ENCODE data around the gene ANKMY1.
A peak's percentile ranks its signal among the peaks of the same experiment; 100 is the strongest.

ANKMY1 gene

DNA sequence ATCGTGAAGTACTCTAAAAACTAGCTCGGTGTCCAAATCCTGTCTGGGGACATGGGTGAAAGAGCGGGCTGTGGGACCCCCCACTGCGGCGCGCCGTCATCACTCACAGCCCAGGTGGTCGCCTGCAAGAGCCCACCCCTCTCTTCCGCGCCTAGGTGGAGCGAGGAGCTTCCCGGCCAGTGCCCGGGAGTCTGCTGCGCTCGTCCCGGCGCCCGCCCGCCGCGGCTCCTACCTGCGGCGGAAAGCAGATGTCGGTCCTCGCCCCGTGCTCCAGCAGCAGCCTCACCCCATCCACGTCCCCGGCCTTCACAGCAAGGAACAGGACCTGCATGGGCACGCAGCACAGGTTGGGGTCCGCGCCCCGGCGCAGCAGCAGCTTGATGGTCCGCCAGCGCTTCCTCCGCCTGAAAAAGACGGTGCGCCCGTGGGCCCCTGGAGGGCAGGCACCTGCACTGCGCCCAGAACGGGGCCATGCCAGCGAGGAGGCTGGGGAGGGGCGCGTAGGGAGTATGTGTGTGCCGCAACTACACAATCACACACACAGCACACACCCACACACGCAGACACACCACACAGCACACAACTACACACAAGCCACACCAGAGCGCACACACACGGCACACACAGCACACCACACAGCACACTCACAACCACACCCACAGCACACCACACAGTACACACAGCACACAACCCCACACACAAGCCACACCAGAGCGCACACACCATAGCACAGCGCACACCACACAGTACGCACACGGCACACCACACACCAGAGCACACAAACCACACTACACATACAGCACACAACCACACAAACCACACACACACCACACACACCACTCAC is 37.4 kb downstream of the ANKMY1 start:
- DNase-seq (ENCODE audit: low spot score): peak; percentile 33

DNA sequence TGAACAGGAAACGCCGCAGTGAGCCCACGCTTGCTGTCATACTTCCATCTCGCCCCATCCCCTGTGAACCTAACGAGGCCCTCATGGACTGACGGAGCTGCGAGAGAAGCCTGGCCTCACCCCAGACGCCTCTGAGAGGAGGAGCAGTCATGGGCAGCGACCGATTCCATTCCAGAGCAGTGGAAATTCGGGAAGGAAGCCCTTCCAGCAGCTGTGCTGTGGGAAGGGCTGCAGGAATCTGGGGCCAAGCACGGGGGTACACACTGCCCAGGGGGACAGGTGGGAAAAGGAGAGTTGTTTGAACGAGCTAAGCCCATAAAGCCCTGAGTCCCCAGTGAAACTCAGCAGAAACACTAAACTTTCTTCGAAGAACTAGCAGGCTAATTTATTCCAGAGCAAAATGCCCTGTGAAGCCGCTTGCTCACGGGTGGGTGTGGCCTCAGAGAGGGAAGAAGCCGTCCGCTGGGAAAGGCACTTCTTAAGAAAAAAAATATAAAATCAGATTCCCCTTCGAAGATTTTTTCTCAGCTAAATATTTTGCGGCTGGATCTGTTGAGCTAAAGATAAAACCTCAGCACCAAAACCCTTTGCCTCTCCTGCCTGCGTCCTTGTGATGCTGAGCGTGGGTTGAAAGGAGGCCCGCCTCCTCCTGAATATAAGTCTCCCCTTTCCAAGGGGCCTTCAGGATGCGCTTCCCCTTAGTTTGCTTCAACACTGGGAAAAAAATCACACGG is 38.2 kb downstream of the ANKMY1 start:
- DNase-seq (ENCODE audit: low spot score): peak; percentile 77

- no peak for DNase-seq (ENCODE audit: low spot score)
These were observed 38.8 kb downstream of the ANKMY1 start for GRCh38 chr2:240518981-240519380.

- DNase-seq (ENCODE audit: low spot score): no peak
These were observed 40.4 kb downstream of the ANKMY1 start for GRCh38 chr2:240517342-240517741.

DNA sequence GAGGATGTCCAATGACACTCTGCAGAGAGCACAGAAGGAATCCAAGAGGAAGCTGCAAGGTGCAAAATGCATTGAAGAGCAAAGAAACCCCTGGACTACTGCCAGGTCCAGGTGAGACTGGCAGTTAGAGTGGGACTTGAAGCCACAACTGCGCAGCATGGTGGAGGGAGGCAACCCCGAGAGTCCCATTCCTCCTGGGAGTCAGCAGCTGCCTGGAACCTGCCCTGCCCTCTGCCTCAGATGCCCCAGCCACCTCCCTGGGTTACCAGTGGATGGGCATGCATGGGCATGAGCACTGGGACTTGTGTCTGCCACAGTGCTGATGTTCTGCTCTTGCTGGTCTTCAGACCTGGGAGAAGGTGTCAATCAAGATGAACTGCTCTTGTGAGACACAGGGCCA is 43.2 kb downstream of the ANKMY1 start:
- no peak for DNase-seq (ENCODE audit: low spot score)

DNA sequence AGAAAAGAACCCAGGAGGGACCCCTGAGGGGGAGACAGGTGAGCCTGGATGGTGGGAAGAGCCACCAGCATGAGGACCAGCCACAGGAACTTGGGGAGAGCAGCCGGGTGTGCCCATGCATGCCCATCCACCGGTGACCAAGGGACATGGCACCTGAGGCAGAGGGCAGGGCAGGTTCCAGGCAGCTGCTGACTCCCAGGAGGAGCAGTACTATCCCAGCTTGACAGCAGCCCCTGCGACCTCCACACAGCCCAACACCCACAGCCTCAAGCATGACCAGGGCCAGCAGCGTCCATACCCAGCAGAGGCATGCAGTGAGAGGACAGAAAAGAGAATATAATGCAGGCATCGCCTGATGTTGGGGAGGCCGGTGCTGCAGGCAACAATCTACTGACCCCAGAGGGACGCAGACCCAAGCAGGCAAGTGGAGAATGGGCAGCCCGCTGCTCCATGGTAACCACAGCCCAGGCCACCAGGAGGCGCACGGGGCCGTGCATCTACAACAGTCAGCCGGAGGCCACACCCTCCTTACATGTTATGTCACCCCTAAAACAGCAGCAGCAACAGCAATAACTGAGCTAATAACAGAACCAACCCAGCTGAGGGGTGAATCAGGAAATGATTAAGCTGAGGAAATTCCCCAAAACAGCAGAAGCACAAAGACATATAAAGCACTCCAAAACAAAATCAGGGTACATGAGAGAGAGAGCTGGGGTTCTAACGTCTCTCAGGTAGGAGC is 44.1 kb downstream of the ANKMY1 start:
- DNase-seq (ENCODE audit: low spot score): peak; percentile 95

DNA sequence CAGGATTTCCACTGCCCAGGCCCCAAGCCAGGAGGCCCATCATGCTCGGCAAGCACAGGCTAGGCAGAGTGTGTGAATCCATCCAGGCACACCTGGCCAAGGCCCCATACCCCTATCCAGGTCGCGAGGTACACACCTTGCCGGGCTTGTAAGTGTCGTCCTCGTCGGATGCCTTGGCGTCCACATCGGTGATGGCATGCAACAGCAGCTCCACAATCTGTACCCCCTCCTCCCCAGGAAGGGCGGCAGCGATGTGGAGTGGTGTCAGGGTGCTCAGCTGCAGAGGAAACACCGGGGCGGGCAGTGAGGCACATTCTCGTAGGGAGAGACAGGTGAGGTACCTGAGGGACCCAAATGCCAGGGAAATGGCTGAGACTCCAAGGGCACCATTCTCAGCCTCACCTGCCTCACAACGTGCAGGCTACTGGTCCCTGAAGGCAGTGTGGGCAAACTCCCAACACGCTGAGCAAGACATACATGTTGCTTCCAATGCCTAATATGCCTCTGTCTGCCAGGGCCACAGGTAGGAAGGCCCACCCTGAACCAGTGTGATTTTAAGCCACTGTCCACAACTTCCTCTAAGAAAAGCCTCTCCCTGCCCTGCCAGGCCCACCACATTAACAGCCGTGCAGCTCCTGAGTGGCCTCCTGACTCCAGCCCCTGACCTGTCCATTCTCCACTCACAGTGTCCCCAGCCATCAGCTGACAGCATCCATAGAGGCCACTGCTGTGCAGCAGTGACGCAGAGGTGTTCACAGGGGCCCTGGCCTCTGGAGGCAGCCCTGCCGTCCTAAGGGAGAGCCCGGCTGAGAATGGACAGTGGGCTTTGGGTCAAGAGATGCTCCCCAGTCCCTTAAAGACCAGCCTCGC is 44.9 kb downstream of the ANKMY1 start:
- DNase-seq (ENCODE audit: low spot score): no peak

GRCh38 chr2:240512109-240512485 is 45.7 kb downstream of the ANKMY1 start:
- no peak for DNase-seq (ENCODE audit: low spot score)

GRCh38 chr2:240511351-240512108 is 46.3 kb downstream of the ANKMY1 start:
- DNase-seq (ENCODE audit: low spot score): no peak

DNA sequence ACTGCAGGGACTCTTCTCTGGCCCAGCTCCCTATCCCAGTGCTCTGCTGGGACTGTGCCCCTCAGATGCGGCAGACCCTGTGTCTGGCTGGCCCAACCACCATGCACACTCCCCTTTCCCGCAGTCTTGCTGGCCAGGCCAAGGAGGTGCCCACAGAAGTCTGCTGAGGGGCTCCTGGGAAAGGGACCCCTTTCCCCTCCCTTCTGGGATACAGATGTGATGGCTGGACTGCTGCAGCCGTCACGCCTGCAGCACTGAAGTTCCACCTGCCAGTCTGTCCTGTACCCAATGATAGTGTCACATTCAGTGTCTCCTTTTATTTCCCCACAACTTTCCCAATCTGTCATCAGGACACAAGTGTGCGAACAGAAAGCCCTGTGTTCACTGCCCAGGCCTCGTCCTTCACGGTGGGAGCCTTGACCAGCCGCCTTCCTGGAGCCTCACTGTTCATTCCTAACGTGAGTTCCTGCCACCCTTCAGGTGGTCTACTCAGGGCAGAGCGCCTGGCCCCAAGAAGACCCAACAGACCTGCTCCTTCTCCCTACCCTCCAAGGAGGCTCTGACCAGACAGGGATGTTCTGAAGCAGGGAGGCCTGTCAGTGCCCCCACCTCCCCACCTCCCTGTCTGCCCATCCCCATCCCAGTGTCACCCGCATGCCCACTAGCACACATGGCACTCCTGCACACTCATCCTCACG is 47.1 kb downstream of the ANKMY1 start:
- DNase-seq (ENCODE audit: low spot score): no peak

DNA sequence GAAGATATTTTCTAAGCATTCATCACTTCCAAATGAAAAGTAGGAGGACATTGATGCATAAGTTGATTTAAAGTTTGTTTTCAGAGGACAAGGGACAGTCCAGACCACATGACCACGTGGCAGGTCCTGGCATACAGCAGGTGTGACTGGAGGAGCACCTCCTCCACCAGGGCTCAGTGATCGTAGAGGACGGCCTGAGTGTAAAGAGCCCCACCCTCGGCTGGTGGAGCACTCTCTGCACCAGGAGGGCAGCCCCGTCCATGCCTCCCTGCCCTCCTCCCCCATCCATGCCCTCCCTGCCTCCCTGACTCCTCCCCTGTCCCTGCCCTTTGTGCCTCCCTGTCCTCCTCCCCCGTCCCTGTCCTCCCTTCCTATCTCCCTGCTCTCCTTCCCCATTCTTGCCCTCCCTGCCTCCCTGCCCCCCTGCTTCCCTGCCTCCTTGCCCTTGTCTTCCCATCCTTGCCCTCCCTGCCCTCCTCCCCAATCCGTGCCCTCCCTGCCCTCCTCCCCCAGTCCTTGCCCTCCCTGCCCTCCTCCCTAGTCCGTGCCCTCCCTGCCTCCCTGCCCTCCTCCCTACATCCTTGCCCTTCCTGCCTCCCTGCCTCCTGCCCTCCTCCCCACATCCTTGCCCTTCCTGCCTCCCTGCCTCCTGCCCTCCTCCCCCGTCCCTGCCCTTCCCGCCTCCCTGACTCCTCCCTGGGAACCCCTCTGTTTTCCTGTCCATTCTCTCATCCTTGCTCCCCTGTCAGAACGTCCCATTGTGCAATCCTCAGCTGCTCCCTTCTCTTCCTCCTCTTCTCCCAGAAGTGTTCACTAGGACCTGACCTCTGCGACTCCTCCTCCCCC is 47.9 kb downstream of the ANKMY1 start:
- no peak for DNase-seq (ENCODE audit: low spot score)

- DNase-seq (ENCODE audit: low spot score): no peak
These were observed 48.8 kb downstream of the ANKMY1 start for GRCh38 chr2:240508832-240509545.

DNA sequence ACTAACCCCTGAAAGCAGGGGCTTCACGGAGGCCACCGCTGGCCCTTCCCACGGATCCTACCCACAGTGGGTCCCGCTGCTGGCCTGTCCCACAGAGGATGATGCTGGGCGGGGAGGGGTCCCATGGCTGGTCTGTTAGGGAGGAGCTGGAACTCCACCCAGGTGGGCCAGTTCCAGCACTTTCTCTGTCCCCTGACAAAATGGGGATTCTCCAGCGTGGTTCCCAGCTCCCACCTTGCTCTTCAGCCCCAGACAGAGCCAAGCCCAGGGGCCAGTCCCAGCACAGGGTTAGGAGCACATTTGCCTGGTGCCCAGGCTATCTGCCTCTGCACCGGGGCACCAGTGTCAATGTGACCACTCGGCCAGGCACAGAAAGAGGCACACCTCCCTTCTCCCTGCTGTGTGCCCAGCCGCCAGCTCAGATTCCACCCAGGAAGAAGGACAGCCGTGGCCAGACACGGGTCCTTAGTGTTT is 50.0 kb downstream of the ANKMY1 start:
- no peak for DNase-seq (ENCODE audit: low spot score)

DNA sequence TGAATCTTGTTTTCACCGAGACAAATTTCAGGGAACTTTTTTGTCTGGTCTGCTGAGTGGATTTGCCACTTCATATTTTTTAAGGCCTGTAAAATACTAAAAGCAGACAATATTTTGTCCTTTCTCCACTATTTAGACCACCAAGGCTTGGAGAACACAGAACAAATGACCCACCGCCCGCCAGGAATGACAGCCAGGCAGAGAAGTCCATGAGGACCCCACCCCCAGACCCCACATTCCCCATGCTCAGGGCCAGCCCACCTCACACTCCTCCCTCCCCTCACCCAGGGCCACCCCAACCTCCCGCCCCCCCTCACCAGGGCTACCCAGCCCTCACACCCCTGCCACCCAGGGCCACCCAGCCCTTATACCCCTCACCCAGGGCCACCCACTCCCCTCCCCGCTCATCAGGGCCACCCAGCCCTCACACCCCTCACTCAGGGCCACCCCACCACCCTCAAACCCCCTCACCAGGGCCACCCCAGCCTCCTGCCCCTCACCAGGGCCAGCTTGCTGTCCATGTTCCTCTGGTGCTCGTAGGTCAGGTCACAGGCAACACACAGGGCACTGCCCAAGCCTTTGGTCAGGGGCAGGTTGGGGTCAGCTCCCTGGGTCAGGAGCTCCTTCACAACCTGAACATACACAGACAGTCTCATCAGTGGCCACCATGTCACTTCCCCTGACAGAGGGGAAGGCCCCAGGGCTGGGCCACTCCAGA is 50.6 kb downstream of the ANKMY1 start:
- no peak for DNase-seq (ENCODE audit: low spot score)

DNA sequence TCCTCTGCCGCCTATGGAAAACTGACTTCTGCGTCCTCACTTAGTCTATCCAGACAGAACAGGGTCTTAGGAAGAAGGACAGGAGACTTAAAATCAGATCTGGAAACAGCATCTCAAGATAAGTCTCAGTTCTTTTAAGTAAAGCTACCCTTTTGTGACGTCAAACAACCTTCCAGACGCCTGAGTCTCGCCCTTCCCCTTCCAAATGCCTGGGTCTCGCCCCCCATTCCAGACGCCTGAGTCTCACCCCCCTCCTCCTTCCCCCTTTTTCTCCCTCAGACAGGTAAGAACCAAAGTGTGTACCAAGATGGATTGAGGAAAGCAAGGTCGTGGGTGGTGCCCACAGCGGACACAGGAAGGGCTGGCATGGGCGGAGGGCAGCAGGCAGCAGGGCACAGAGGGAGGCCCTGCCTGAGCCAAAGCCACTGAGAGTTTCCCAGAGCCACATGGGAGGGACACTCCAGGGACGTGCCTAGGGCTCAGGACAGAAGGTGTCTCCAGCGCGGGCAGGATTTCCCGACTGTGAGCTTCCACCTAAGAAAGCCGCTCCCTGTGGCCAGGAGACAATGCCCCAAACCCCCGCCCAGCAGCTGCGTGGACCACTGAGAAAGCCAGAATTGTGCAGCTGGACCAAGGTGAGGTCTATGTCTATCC is 51.3 kb downstream of the ANKMY1 start:
- no peak for DNase-seq (ENCODE audit: low spot score)

GRCh38 chr2:240505910-240506309 is 51.9 kb downstream of the ANKMY1 start:
- no peak for DNase-seq (ENCODE audit: low spot score)

- no peak for DNase-seq (ENCODE audit: low spot score)
These were observed 53.9 kb downstream of the ANKMY1 start for GRCh38 chr2:240503848-240504247.

All from AG20443 (cell line).